Measurements from ENCODE around the gene TMEM89.

Gene TMEM89

GRCh38 chr3:48591436-48591835 lies 30.1 kb downstream of the TMEM89 start:
- no peak for DNase-seq (ENCODE audit: low read depth in 2 of 2)

- no peak for DNase-seq (ENCODE audit: low read depth in 2 of 2)
These were observed 33.3 kb downstream of the TMEM89 start for GRCh38 chr3:48588230-48588629.

- no peak for DNase-seq (ENCODE audit: low read depth in 2 of 2)
These were observed 33.9 kb downstream of the TMEM89 start for GRCh38 chr3:48587686-48588085.

GRCh38 chr3:48585411-48585810 lies 36.2 kb downstream of the TMEM89 start:
- DNase-seq (ENCODE audit: low read depth in 2 of 2) = no peak

- DNase-seq (ENCODE audit: low read depth in 2 of 2) = no peak
These were observed 36.7 kb downstream of the TMEM89 start for GRCh38 chr3:48584836-48585235.

GRCh38 chr3:48581621-48582481 lies 39.7 kb downstream of the TMEM89 start:
- DNase-seq (ENCODE audit: low read depth in 2 of 2) = no peak

GRCh38 chr3:48576647-48577046 lies 44.9 kb downstream of the TMEM89 start:
- DNase-seq (ENCODE audit: low read depth in 2 of 2) = no peak

- no peak for DNase-seq (ENCODE audit: low read depth in 2 of 2)
These were observed 46.2 kb downstream of the TMEM89 start for GRCh38 chr3:48575366-48575765.

GRCh38 chr3:48573973-48574585 lies 47.5 kb downstream of the TMEM89 start:
- no peak for DNase-seq (ENCODE audit: low read depth in 2 of 2)

- no peak for DNase-seq (ENCODE audit: low read depth in 2 of 2)
These were observed 49.1 kb downstream of the TMEM89 start for GRCh38 chr3:48572517-48572916.

GRCh38 chr3:48571938-48572337 lies 49.6 kb downstream of the TMEM89 start:
- no peak for DNase-seq (ENCODE audit: low read depth in 2 of 2)
